Measurements from ENCODE around the gene C4orf50.

Gene C4orf50

DNA sequence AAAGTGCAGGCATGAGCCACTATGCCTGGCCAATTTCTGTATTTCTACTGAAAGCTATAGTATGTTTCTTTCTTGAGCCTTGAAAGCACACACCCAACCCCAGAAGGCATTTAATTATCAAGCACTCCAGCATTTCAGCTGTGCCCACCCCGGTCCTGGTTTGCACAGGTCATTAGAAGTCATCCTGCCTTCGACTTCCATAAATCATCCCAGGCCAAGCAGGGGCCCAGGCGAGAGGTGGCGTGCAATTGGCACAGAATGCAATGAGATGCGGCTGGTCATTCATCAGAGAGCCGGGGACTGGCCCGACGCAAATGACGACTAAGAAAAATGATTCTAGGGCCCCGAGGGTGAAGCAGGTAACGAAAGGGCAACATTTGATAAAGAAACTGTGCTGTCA is 100.6 kb downstream of the C4orf50 start:
- no peak for DNase-seq

GRCh38 chr4:5916229-5916628 is 102.0 kb downstream of the C4orf50 start:
- DNase-seq: no peak

DNA sequence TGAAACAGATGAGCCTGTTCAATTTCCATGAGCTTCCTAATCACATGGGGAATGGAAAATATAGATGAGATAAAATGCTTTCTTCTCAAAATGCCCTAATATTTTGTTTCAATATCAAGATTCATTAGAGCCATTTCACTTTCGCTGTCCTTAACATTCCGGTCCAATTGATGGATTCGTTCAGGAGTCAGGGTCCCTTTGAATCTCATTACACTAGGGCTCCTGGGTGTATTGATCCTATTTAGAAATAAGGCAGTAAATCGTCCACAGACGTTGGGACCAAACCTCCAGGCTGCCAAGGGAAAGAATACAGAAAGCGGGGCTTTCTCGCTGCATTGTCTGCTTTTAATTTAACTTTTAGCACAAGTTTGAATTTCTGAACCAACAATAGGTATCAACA is 104.8 kb downstream of the C4orf50 start:
- DNase-seq: no peak

GRCh38 chr4:5912614-5913019 is 105.6 kb downstream of the C4orf50 start:
- no peak for DNase-seq

DNA sequence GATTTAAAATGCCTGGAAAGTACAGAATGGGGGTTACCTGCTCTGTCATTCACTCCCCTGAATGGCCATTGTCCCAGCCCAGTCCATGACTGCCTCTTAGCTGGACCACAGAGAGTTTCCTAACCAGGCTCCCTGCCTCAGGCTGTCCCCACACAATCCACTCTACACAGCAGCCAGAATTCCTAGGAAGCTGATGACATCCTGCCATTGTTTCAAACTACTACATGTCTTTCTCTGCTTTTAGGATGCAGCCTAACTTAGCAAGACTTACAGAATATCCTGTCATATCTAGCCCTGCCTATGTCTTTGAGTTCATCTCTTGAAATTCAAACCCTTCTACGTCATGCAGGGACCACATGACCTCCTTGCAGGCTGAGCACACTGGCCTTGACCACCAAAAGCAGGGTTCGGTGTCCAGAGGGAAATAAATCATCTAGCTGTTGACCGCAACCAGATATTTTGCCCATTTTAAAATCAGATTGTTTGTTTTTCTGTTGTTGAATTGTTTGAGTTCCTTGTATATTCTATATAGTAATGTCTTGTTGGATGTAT is 109.3 kb downstream of the C4orf50 start:
- no peak for DNase-seq

DNA sequence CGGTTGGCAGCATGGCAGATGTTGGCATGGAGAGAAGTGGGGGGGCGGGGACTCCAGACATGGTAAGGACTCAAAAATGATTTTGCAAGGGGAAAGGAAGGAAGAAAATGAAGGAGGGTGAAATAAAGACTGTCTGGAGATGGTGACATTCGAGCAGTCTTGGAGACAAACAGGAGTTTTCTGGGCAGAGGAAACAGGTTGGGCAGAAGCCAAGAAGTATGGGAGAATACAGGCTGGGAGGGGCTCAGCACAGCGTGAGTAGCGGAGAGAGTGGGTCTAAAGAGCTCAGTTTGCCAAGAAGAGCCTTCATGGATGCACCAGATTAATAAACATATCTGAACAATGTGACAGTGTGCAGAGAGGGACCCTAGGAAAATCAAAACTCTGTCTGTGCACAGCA is 112.0 kb downstream of the C4orf50 start:
- no peak for DNase-seq

GRCh38 chr4:5905714-5906113 is 112.5 kb downstream of the C4orf50 start:
- DNase-seq: no peak

GRCh38 chr4:5900844-5901243 is 117.4 kb downstream of the C4orf50 start:
- DNase-seq: no peak

DNA sequence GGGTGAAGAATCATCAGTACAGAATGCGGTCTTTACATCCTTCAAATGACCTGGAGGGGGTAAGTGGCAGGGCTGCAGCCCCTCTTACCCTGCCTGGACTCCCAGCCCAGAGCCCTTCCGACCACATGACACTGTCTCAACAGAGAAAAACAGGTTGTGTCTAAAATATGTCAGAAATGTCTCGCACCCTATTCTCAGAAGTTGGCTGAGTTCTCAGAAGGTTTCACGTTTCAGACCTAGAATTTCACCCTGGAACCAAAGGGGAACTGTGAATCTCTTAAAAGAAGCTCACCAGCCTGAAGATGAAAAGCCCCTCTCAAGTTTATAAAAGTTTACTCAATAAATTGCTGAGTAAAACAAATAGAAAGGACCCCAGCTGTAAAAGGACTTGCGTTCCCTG is 118.3 kb downstream of the C4orf50 start:
- no peak for DNase-seq

GRCh38 chr4:5899396-5899795 is 118.8 kb downstream of the C4orf50 start:
- DNase-seq: no peak

DNA sequence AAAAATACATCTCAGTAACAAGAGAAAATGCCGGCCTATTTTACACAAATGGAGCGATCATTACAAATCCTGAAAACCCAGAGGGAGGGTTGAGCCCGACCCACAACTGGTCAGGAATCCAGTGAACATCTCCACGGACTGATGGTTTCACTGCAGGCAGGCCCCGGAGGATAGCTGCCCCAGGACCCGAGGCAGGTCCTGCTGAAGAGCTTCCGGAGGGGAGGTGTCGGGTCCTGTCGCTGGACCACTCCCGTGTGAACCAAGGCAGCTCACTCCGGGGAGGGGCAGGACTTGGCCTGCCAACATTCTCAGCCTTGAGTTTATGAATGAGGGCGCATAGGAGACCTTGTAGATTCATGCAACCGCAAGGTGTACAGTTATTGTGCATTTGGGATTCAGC is 120.6 kb downstream of the C4orf50 start:
- DNase-seq: no peak

DNA sequence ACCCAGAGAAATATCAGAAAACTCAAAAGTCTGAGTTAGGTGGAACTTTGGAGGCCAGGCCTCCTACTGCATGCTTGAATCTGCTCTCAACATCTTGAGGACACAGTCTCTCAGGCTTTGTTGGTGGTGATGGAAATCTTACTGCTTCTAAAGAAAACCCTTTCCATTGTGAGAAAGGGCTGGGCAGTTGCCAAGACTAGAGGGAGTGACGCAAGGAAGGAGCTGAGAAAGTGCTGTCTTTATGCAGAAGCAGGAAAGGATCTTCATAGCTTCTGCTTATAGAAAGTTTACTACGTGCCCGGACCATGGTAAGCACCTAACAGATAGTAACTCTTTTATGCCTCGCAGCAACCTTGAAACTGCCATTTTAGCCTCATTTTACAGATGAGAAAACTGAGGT is 122.9 kb downstream of the C4orf50 start:
- no peak for DNase-seq

DNA sequence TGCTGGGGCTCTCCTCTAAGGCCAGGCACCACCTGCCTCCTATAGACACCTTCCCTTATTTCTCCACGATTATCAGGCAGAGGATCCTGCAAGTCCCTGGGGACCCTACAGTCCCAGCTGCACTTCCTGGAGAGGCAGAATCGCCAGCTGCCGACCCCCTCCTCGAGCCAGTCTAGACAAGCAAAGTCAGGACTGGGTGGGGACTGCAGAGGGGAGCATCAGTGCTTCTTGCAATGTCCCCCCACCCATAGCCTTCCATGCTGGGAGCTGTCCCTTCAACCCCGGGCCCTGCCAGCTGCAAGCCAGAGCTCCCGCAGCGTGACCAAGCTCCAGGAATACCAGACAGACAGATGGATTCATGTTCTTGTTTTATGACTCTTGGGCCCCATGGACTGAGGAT is 124.0 kb downstream of the C4orf50 start:
- no peak for DNase-seq

DNA sequence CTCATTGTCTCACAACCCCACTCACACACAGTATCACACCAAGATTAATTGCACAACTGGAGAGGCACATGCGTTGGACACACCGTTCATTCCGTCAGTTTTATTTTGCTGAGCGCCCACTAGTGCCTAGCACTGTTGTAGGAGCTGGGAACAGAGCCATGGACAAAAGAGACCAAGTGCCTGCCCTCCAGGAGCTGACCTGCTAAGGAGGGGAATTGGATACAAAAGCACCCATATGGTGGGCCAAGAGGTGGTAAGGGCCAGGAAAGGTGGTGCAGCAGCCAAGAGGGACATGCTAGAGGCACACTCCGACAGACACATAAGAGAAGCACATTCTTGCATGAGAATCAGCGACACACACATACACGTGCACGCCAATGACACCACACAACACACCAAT is 124.6 kb downstream of the C4orf50 start:
- DNase-seq: no peak

- no peak for DNase-seq
Measured at GRCh38 chr4:5893004-5893580, 125.1 kb downstream of the C4orf50 start, which contains the start of gene CRMP1. Gene CRMP1 (minus strand): TSS chr4:5893086. CDS start chr4:5892969, 117 bp downstream.

GRCh38 chr4:5892323-5893003 is 125.8 kb downstream of the C4orf50 start:
- no peak for DNase-seq

GRCh38 chr4:5891563-5892322 is 126.5 kb downstream of the C4orf50 start:
- DNase-seq: no peak

DNA sequence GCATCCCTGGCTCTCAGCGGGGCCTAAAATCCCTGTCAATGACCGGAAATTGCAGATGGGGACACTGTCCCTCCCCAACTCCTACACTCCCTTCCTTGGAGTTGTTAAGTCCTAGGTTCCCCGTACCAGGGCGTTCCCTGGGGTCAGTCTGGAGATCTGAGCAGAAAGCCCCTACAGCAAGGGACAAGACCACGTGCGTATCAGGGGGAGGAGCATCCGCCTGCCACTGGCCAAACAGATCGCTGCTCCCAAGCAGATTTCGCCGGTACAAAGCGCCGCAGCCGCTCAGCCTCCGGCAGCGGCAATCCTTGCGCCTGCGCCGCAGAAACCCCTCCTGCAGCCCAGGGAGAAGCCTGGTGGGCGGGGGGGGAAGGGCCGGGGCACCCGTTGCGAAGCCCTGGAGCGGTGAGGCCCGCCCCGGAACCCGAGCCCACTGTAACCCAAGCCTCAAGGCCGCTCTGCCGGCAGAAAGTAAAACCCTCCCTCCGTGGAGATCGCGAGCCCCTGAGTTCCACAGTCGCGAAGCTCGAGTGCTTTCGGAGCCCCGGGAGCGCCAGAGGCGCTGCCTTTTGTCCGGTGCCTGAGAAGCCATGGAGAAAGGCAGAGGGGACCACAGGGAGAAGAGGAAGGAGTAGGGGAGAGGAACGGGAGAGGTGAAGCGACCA is 128.0 kb downstream of the C4orf50 start:
- no peak for DNase-seq

DNA sequence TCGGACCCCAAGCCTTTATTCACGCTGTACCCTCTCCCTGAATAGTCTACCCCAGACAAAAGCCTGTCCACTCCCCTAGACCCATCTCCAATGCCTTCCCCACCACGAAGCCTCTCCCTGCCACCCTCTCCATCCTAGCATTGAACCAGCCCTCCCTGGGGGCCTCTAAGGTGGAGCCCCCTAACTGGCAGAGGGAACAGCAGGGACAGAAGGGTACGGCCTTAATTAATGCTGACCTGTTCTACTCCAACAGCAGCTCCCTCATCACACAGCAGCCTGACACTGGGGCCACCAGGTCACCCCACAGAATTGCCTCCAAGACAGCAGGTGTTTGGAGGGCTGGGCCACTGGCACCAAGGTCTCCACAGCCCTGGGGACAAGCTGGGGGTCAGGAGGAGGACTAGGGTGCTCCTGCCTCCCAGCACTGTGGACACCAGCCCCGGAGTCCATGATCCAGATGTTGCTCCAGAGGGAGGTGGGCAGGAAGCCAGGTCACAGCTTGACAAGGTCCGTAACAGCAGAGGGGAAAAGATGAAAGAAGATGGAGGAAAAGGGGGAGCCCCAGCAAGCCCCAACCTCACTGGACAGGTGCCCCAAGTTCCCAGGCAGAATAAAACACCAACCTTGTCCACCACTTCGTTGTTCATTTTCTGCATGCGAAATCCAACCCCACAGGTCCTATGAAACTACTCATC is 129.1 kb downstream of the C4orf50 start:
- no peak for DNase-seq

GRCh38 chr4:5888222-5889001 is 129.8 kb downstream of the C4orf50 start:
- no peak for DNase-seq

- DNase-seq: no peak
Measured at GRCh38 chr4:5887361-5888221, 130.6 kb downstream of the C4orf50 start.
